A673 (cell line): Measurements from ENCODE around the gene CLDN3.

Experiments used
- EZH2 ChIP-seq: fragments of 200-600 bp; sonication (generic); IDR thresholded peaks from 2 replicates; pipeline ENCODE4 v1.6.1; 2017; ENCODE audit warnings: borderline replicate concordance, low read depth, mild to moderate bottlenecking, mixed read lengths, antibody characterized with exemption, low read length; ENCODE audit not compliant: poor library complexity, severe bottlenecking
- TF ChIP-seq, protein P1 (sequence below): fragments of 300-800, 200-600 bp; sonication (generic); conservative IDR thresholded peaks from 2 replicates; pipeline ENCODE4 v1.5.1; 2017; ENCODE audit warnings: low read depth, mild to moderate bottlenecking, antibody characterized with exemption, low read length, moderate library complexity, mixed read lengths

DNA sequence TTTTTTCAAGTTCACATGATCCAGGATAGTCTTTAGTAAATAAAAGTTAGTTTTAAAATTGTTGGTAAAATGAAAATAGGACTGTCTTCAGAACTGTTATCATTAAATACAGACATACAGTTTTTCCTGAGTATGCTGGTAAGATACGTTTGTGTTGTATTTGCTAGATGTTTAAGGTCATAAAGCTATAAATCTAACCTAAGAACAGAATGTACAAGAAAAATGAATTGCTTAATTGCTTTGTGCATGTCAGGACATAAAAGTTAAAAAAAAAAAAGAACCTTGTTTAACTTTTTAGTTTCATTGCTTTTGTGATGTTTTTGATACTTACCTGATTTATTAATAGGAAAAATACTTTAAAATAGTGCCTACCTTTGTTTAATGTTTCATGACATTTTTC, 31.5 kb upstream of the CLDN3 start:
- TF ChIP-seq, protein P1, sequence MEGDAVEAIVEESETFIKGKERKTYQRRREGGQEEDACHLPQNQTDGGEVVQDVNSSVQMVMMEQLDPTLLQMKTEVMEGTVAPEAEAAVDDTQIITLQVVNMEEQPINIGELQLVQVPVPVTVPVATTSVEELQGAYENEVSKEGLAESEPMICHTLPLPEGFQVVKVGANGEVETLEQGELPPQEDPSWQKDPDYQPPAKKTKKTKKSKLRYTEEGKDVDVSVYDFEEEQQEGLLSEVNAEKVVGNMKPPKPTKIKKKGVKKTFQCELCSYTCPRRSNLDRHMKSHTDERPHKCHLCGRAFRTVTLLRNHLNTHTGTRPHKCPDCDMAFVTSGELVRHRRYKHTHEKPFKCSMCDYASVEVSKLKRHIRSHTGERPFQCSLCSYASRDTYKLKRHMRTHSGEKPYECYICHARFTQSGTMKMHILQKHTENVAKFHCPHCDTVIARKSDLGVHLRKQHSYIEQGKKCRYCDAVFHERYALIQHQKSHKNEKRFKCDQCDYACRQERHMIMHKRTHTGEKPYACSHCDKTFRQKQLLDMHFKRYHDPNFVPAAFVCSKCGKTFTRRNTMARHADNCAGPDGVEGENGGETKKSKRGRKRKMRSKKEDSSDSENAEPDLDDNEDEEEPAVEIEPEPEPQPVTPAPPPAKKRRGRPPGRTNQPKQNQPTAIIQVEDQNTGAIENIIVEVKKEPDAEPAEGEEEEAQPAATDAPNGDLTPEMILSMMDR, result no peak
- TF ChIP-seq EZH2, result no peak
